H1 (cell line): ENCODE measurements around the gene EBF3. TPM values are rescaled to one million over a fixed set of nuclear protein-coding genes. Genes with fewer than 3 reads are reported as not detected.

ENCODE experiments used
- CHD7 ChIP-seq: fragments of 300-600 bp; sonication (generic); IDR thresholded peaks from 2 replicates; pipeline ENCODE4 v1.7.1; 2012; ENCODE audit warnings: low read length, moderate library complexity, mild to moderate bottlenecking, inconsistent platforms; ENCODE audit not compliant: insufficient replicate concordance
- polyA plus RNA-seq, 7 experiments: library from polyadenylated mRNA; depleted of rRNA in 3 of 7; stranded (reverse) in 5 of 7; unstranded in 2 of 7; fragments of >200 nt in 5 of 7; fragments of 200-250 nt in 2 of 7; gene quantifications; 1 replicate in 5 of 7; 2 replicates in 1 of 7; 4 replicates in 1 of 7; pipeline versions ENCODE4 v1.2.1 to v1.2.3, GENCODE V29; 2011 to 2013; ENCODE audit warnings: missing spikeins in 2 of 7, mixed read lengths in 2 of 7
- total RNA-seq: library from RNA; stranded (reverse); fragmentation: NEBNext Ultra II Directional; extraction: Animal tissue kit (Norgen Biotek cat#: 25700); gene quantifications from 2 replicates; pipeline ENCODE4 v1.2.1, GENCODE V29; 2021

The EBF3 gene
- total and polyA plus RNA-seq, 2 of the 8 experiments (the other 6 are each of a cell fraction or from before 2014, with no cell fraction given) = 0.08 to 0.26 TPM

- TF ChIP-seq CHD7 = no peak
Measured at GRCh38 chr10:129786216-129786615, 177.9 kb downstream of the EBF3 start (continued).
